WERI-Rb-1 (cell line): Measurements from ENCODE around the gene FNDC3B.

Experiments
- DNase-seq: peaks from one replicate; pipeline ENCODE4 v3.0.0-alpha.2; 2020
- H3K27ac ChIP-seq: fragments of 250-450 bp; sonication (Bioruptor Pico); 2 replicates; pipeline ENCODE4 v1.5.1; 2020; ENCODE audit warnings: mild to moderate bottlenecking, moderate library complexity
- H3K27me3 ChIP-seq: fragments of 250-450 bp; sonication (Bioruptor Pico); 2 replicates; pipeline ENCODE4 v1.5.1; 2021; ENCODE audit warnings: mild to moderate bottlenecking, low read depth, moderate library complexity; ENCODE audit not compliant: insufficient read depth, severe bottlenecking
- H3K36me3 ChIP-seq: fragments of 250-450 bp; sonication (Bioruptor Pico); 2 replicates; pipeline ENCODE4 v1.5.1; 2020; ENCODE audit warnings: mild to moderate bottlenecking, moderate library complexity
- H3K4me3 ChIP-seq: 2 replicates; pipeline ENCODE4 v1.5.1; 2011; ENCODE audit warnings: low read depth, mild to moderate bottlenecking, control low read depth, low read length
- H3K9me3 ChIP-seq: fragments of 250-450 bp; sonication (Bioruptor Pico); 2 replicates; pipeline ENCODE4 v1.5.1; 2021; ENCODE audit warnings: mild to moderate bottlenecking, moderate library complexity; ENCODE audit not compliant: severe bottlenecking
- CTCF ChIP-seq: IDR thresholded peaks from 2 replicates; pipeline ENCODE4 v1.5.1; 2011; ENCODE audit warnings: low read depth, mild to moderate bottlenecking, control low read depth, inconsistent platforms, low read length

Gene FNDC3B

GRCh38 chr3:172447611-172448579 lies 408.5 kb downstream of the FNDC3B start, which contains the start of gene GHSR:
TSS of gene GHSR (minus strand) at chr3:172448456. CDS start at chr3:172448413, 43 bp downstream.
- no peak within 1 kb of the TSS for H3K27ac ChIP-seq
- DNase-seq = no peak
- TF ChIP-seq CTCF = no peak
- no peaks in the 10 kb centered on the region for H3K9me3 ChIP-seq
- no peaks in the 10 kb centered on the region for H3K27me3 ChIP-seq
- no peaks in the 10 kb centered on the region for H3K36me3 ChIP-seq
- no peak within 1 kb of the TSS for H3K4me3 ChIP-seq

GRCh38 chr3:172448661-172449465 lies 409.5 kb downstream of the FNDC3B start:
- Histone ChIP-seq H3K9me3 (no peaks in the 10 kb centered on the region), H3K27me3 (no peaks in the 10 kb centered on the region), H3K4me3 (no peak overlapping the region), H3K36me3 (no peaks in the 10 kb centered on the region), H3K27ac (no peak overlapping the region)
- no peak for TF ChIP-seq CTCF
- no peak for DNase-seq

GRCh38 chr3:172449466-172450149 lies 410.2 kb downstream of the FNDC3B start:
- H3K27me3 ChIP-seq = no peaks in the 10 kb centered on the region
- H3K27ac ChIP-seq = no peak overlapping the region
- no peaks in the 10 kb centered on the region for H3K9me3 ChIP-seq
- no peak for TF ChIP-seq CTCF
- H3K4me3 ChIP-seq = no peak overlapping the region
- no peaks in the 10 kb centered on the region for H3K36me3 ChIP-seq
- DNase-seq = no peak
